Islet of Langerhans (tissue), 1 donor: ENCODE data around the gene TENM3.

ENCODE experiments used
- FAIRE-seq: peaks from one replicate; lab custom pipeline; 2011; peaks lifted over from hg19 to GRCh38; lab: Jason Lieb, UNC

The TENM3 gene

GRCh38 chr4:182453830-182454229 is 210.6 kb downstream of the TENM3 start:
- FAIRE-seq, result no peak

GRCh38 chr4:182454440-182455013 is 211.3 kb downstream of the TENM3 start:
- FAIRE-seq, result peak; percentile 94

- no peak for FAIRE-seq
Observed at GRCh38 chr4:182465114-182465513, 221.9 kb downstream of the TENM3 start.

GRCh38 chr4:182465979-182466378 is 222.8 kb downstream of the TENM3 start:
- no peak for FAIRE-seq

GRCh38 chr4:182470215-182470614 is 227.0 kb downstream of the TENM3 start:
- FAIRE-seq, result no peak

- FAIRE-seq, result no peak
Observed at GRCh38 chr4:182475539-182475938, 232.3 kb downstream of the TENM3 start.

- peak; percentile 98 for FAIRE-seq
Observed at GRCh38 chr4:182478475-182478874, 235.3 kb downstream of the TENM3 start.

GRCh38 chr4:182483685-182484084 is 240.5 kb downstream of the TENM3 start:
- FAIRE-seq, result no peak

GRCh38 chr4:182486881-182487280 is 243.7 kb downstream of the TENM3 start:
- no peak for FAIRE-seq

- no peak for FAIRE-seq
Observed at GRCh38 chr4:182488896-182489295, 245.7 kb downstream of the TENM3 start.

GRCh38 chr4:182489607-182490006 is 246.4 kb downstream of the TENM3 start:
- FAIRE-seq, result no peak

GRCh38 chr4:182491719-182492118 is 248.5 kb downstream of the TENM3 start:
- FAIRE-seq, result no peak

- peak; percentile 96 for FAIRE-seq
Observed at GRCh38 chr4:182492423-182492822, 249.2 kb downstream of the TENM3 start.

GRCh38 chr4:182493377-182493776 is 250.2 kb downstream of the TENM3 start:
- no peak for FAIRE-seq

- FAIRE-seq, result no peak
Observed at GRCh38 chr4:182494103-182494502, 250.9 kb downstream of the TENM3 start.

GRCh38 chr4:182495031-182495430 is 251.8 kb downstream of the TENM3 start:
- FAIRE-seq, result peak; percentile 99

- FAIRE-seq, result peak; percentile 65
Observed at GRCh38 chr4:182495645-182496385, 252.6 kb downstream of the TENM3 start.

- no peak for FAIRE-seq
Observed at GRCh38 chr4:182496408-182496807, 253.2 kb downstream of the TENM3 start.

- FAIRE-seq, result no peak
Observed at GRCh38 chr4:182502064-182502463, 258.9 kb downstream of the TENM3 start.

GRCh38 chr4:182504463-182504862 is 261.3 kb downstream of the TENM3 start:
- FAIRE-seq, result no peak

- no peak for FAIRE-seq
Observed at GRCh38 chr4:182507805-182508204, 264.6 kb downstream of the TENM3 start.

GRCh38 chr4:182510836-182511235 is 267.6 kb downstream of the TENM3 start:
- no peak for FAIRE-seq

- no peak for FAIRE-seq
Observed at GRCh38 chr4:182513587-182514291, 270.5 kb downstream of the TENM3 start.
